HepG2 (cell line): ENCODE measurements around the gene SNIP1. TPM values are rescaled to one million over a fixed set of nuclear protein-coding genes. Genes with fewer than 3 reads are reported as not detected.
A peak's percentile ranks its signal among the peaks of the same experiment; 100 is the strongest.

Experiments
- ARID4A ChIP-seq: sonication (generic); formaldehyde crosslinking; IDR thresholded peaks from 2 replicates; pipeline ENCODE4 v1.5.0; 2020; ENCODE audit warnings: mild to moderate bottlenecking, missing genetic modification reagents, borderline replicate concordance
- PBX3 ChIP-seq: sonication (generic); formaldehyde crosslinking; IDR thresholded peaks from 2 replicates; pipeline ENCODE4 v1.8.1; 2023; ENCODE audit warnings: missing genetic modification reagents, inconsistent platforms, borderline replicate concordance
- SMAD3 ChIP-seq: sonication (generic); formaldehyde crosslinking; IDR thresholded peaks from 2 replicates; pipeline ENCODE4 v1.4.0; 2020; ENCODE audit warnings: missing genetic modification reagents
- TFDP2 ChIP-seq: sonication (generic); formaldehyde crosslinking; IDR thresholded peaks from 2 replicates; pipeline ENCODE4 v1.4.0; 2020; ENCODE audit warnings: missing genetic modification reagents
- TSC22D2 ChIP-seq: sonication (generic); formaldehyde crosslinking; IDR thresholded peaks from 2 replicates; pipeline ENCODE4 v1.5.1; 2020; ENCODE audit warnings: missing genetic modification reagents, mild to moderate bottlenecking, borderline replicate concordance
- ZBED4 ChIP-seq: sonication (generic); formaldehyde crosslinking; IDR thresholded peaks from 2 replicates; pipeline ENCODE4 v1.4.0; 2020; ENCODE audit warnings: missing genetic modification reagents, borderline replicate concordance
- ZFP1 ChIP-seq: IDR thresholded peaks from 2 replicates; pipeline ENCODE4 v1.6.1; 2016
- ZMYM4 ChIP-seq: sonication (generic); formaldehyde crosslinking; IDR thresholded peaks from 2 replicates; pipeline ENCODE4 v1.8.1; 2023; ENCODE audit warnings: mild to moderate bottlenecking, missing genetic modification reagents
- ZNF253 ChIP-seq: sonication (generic); formaldehyde crosslinking; IDR thresholded peaks from 2 replicates; pipeline ENCODE4 v1.8.0; 2022; ENCODE audit warnings: mild to moderate bottlenecking, missing genetic modification reagents, borderline replicate concordance
- ZNF274 ChIP-seq: sonication (generic); formaldehyde crosslinking; IDR thresholded peaks from 2 replicates; pipeline ENCODE4 v1.5.1; 2020; ENCODE audit warnings: mild to moderate bottlenecking, missing genetic modification reagents
- ZNF280B ChIP-seq: sonication (generic); formaldehyde crosslinking; IDR thresholded peaks from 2 replicates; pipeline ENCODE4 v1.5.0; 2020; ENCODE audit warnings: missing genetic modification reagents, mild to moderate bottlenecking, borderline replicate concordance
- ZNF33A ChIP-seq: sonication (generic); formaldehyde crosslinking; IDR thresholded peaks from 2 replicates; pipeline ENCODE4 v1.5.1; 2020; ENCODE audit warnings: missing genetic modification reagents, mild to moderate bottlenecking, moderate library complexity, borderline replicate concordance
- ZNF350 ChIP-seq: sonication (generic); formaldehyde crosslinking; IDR thresholded peaks from 2 replicates; pipeline ENCODE4 v1.4.0; 2020; ENCODE audit warnings: mild to moderate bottlenecking, low read depth, missing genetic modification reagents, borderline replicate concordance
- ZNF558 ChIP-seq: sonication (generic); formaldehyde crosslinking; IDR thresholded peaks from 2 replicates; pipeline ENCODE4 v1.9.0; 2022; ENCODE audit warnings: mild to moderate bottlenecking, missing genetic modification reagents, borderline replicate concordance
- ZNF564 ChIP-seq: sonication (generic); formaldehyde crosslinking; IDR thresholded peaks from 2 replicates; pipeline ENCODE4 v1.8.1; 2023; ENCODE audit warnings: mild to moderate bottlenecking, missing genetic modification reagents
- polyA plus RNA-seq, 8 experiments: library from polyadenylated mRNA; depleted of rRNA in 3 of 8; stranded (reverse) in 7 of 8; unstranded in 1 of 8; fragments of >200 nt; fragmentation: Illumina TruSeq in 4 of 8; extraction: Trizol in 4 of 8; gene quantifications; 2 replicates each; pipeline versions ENCODE4 v1.2.1 to v1.2.3, GENCODE V29; 2011 to 2016; ENCODE audit warnings: low read depth in 4 of 8, missing spikeins in 1 of 8, mixed read lengths in 1 of 8; ENCODE audit not compliant: insufficient read depth in 1 of 8
- total RNA-seq, 5 experiments: library from RNA; depleted of rRNA; stranded (reverse); fragments of >200 nt; fragmentation: Illumina TruSeq; extraction: Trizol; gene quantifications; 2 replicates each; pipeline ENCODE4 v1.2.3, GENCODE V29; 2016; ENCODE audit warnings: low read depth in 1 of 5

Gene SNIP1
- total and polyA plus RNA-seq, 2 of the 13 experiments (the other 11 are each of a cell fraction or from before 2014, with no cell fraction given) = 5.5 to 11.2 TPM

- TF ChIP-seq ZNF253 (CRISPR knock-in tag) = no peak
- TF ChIP-seq ZNF280B (CRISPR knock-in tag) = no peak; the same call in 1 of the 2 replicates
- TF ChIP-seq ZNF350 (CRISPR knock-in tag) = 0 out of 2 replicates have a peak, but pooled peaks have one; percentile 12
- TF ChIP-seq ZNF564 (CRISPR knock-in tag) = no peak
- TF ChIP-seq ZFP1 (CRISPR knock-in tag) = no peak
- TF ChIP-seq ZMYM4 (CRISPR knock-in tag) = peak; percentile 65
- no peak for TF ChIP-seq ARID4A (CRISPR knock-in tag)
- no peak for TF ChIP-seq ZBED4 (CRISPR knock-in tag)
- no peak for TF ChIP-seq TFDP2
- TF ChIP-seq PBX3 (CRISPR knock-in tag) = no peak
- TF ChIP-seq ZNF558 (CRISPR knock-in tag) = no peak
- no peak for TF ChIP-seq ZNF33A (CRISPR knock-in tag)
- no peak for TF ChIP-seq TSC22D2
- no peak for TF ChIP-seq ZNF274 (CRISPR knock-in tag)
- TF ChIP-seq SMAD3 (CRISPR knock-in tag) = no peak
Observed at GRCh38 chr1:37561133-37562132, 7.3 kb upstream of the SNIP1 start (continued).
